Omental fat pad (tissue), 4 donors: ENCODE measurements around the gene NPDC1. TPM values are rescaled to one million over a fixed set of nuclear protein-coding genes. Genes with fewer than 3 reads are reported as not detected.

ENCODE experiments used
- ATAC-seq: fragments of 150-250 bp; one replicate; pipeline ENCODE4 v1.9.1; 2016; ENCODE audit warnings: mild to moderate bottlenecking, moderate library complexity; ENCODE audit not compliant: low FRiP score
- DNase-seq: peaks from one replicate; pipeline ENCODE4 v3.0.0-alpha.2; 2019; ENCODE audit warnings: low spot score
- total RNA-seq, 4 donors: library from RNA; depleted of rRNA; stranded (reverse); fragments of >200 nt; gene quantifications; one replicate each; pipeline ENCODE4 v1.1.0, GENCODE V29; 2016
- TF ChIP-seq, protein P1 (sequence below), 3 donors: fragments of 450-650 bp; IDR thresholded peaks; one replicate each; pipeline ENCODE4 v1.5.1; 2016 to 2017; ENCODE audit warnings: antibody characterized with exemption in 3 of 3, mild to moderate bottlenecking in 3 of 3, moderate library complexity in 2 of 3

The NPDC1 gene, protein sequence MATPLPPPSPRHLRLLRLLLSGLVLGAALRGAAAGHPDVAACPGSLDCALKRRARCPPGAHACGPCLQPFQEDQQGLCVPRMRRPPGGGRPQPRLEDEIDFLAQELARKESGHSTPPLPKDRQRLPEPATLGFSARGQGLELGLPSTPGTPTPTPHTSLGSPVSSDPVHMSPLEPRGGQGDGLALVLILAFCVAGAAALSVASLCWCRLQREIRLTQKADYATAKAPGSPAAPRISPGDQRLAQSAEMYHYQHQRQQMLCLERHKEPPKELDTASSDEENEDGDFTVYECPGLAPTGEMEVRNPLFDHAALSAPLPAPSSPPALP
- total RNA-seq = 10 to 100 TPM; 37.2 to 70.5 (median 58.5) TPM

DNA sequence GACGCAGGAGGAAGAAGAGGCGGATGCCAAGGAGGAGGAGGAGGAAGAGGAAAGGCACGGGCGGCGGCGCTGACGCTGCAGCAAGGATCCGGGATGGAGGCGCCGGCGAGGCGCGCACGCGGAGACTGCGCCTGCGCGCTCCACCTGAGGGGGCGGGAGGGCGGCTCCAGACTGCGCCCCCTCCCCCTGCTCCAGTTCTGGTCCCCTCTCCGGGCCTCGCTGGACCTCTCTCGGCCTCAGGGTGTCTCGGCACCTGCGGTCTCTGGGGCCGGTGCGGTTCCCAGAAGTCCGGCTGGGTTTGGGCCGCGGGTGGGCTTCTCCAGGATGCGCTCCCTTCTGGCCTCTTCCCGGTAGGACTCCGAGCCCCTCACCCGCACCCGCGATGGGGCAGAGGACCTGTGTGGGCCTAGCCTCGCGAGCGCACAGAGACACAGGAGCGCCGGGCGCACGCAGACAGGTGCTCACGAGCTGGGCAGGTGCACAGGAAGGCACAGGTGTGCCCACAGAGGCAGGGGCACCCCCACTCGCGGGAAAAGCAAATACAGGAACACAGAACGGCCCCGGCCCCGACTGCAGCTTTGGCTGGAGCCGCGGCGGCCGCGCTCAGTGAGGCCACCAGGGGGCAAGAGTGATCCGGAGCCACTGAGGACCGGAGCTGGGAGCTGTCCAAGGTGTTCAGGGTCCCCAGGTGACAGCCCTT lies at the start of gene NPDC1:
Gene NPDC1 (minus strand): TSS at position 90 of the 700 bp plus-strand sequence. CDS start 188 bp downstream, outside the sequence.
- TF ChIP-seq, protein P1, sequence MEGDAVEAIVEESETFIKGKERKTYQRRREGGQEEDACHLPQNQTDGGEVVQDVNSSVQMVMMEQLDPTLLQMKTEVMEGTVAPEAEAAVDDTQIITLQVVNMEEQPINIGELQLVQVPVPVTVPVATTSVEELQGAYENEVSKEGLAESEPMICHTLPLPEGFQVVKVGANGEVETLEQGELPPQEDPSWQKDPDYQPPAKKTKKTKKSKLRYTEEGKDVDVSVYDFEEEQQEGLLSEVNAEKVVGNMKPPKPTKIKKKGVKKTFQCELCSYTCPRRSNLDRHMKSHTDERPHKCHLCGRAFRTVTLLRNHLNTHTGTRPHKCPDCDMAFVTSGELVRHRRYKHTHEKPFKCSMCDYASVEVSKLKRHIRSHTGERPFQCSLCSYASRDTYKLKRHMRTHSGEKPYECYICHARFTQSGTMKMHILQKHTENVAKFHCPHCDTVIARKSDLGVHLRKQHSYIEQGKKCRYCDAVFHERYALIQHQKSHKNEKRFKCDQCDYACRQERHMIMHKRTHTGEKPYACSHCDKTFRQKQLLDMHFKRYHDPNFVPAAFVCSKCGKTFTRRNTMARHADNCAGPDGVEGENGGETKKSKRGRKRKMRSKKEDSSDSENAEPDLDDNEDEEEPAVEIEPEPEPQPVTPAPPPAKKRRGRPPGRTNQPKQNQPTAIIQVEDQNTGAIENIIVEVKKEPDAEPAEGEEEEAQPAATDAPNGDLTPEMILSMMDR (IDR thresholded peaks at IDR 0.05) = peak in 2 of 3 donors; percentile 6 to 20
- DNase-seq (peak; percentile 71), ATAC-seq (peak; percentile 53)

DNA sequence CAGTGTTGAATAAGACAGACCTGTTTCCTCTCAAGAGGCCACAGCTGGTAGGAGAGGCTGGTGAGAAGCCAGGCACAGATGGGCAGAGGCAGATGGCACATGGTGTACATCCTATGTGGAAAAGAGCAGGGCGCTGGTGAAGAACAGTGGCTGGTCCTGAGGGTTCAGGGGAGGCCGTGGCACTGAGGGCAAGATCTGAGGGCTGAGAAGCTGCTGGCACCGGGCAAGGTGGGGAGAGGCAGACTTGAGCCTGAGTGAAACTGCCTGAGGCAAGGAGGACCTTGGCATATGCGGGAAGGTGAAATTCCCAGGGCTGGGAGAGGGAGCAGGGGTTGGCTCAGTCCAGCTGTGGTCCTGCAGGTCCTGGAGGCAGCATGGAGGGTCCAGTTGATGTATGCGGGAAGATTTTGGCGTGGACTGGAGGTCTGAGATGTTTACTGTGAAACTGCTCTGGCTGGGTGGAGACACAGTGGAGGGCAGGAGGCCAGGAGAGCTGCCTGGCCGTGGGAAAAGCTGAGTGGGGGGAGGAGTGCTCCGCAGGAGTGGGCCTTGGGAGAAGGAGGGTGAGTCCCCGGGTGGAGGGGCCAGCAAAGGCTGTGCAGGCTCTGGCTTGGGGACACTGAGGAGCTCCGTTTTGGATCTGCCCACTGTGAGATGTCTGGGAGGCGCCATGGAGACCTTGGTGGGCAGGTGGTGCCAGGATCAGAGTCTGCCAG lies 43.4 kb upstream of the NPDC1 start:
- DNase-seq (no peak), ATAC-seq (no peak)
- TF ChIP-seq, protein P1 (IDR thresholded peaks at IDR 0.05) = no peak

DNA sequence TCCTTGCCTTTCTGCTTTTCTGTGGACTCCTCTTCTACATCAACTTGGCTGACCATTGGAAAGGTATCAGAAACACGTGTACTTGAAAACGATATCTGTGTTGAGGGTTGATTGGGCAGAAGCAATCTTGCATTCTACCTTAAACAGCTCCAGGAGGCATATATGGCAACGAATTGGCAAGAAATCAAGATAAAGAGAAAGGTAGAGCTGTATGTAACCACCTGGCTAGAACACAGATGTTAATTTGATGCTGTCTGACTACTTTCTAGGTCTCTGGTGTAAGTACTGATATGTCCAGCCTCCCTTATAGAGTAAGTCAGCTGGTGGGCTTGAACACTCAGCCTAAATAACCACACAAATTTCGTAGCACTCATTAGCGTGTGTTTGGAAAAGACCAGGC lies 42.1 kb upstream of the NPDC1 start:
- TF ChIP-seq, protein P1 (IDR thresholded peaks at IDR 0.05) = no peak
- ATAC-seq = no peak
- DNase-seq = no peak

DNA sequence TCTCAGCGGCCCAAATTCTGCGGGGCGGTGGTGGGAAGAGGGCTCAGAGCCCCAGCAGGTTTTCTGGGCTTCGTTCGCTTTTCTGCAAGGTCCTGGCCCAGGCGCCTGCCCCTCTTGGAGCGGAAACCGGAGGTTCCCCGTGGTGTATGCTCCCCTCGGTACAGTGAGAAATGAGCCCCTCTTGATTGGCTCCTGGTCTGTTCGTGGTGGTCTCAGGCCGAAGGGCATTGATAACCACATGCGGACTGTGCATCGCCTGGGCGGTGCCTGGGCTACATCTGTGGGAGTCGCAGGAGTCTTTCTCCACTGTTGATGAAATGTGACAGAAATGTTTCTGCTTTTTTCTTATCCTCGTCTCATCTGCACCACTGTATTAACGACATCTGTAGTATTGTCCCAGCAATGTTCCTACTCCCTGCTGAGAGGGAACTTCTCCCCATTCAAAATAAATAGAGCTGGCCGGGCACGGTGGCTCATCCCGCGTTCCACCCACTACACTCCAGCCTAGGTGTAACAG lies 41.5 kb upstream of the NPDC1 start:
- ATAC-seq (no peak), DNase-seq (no peak)
- TF ChIP-seq, protein P1 (IDR thresholded peaks at IDR 0.05) = no peak

DNA sequence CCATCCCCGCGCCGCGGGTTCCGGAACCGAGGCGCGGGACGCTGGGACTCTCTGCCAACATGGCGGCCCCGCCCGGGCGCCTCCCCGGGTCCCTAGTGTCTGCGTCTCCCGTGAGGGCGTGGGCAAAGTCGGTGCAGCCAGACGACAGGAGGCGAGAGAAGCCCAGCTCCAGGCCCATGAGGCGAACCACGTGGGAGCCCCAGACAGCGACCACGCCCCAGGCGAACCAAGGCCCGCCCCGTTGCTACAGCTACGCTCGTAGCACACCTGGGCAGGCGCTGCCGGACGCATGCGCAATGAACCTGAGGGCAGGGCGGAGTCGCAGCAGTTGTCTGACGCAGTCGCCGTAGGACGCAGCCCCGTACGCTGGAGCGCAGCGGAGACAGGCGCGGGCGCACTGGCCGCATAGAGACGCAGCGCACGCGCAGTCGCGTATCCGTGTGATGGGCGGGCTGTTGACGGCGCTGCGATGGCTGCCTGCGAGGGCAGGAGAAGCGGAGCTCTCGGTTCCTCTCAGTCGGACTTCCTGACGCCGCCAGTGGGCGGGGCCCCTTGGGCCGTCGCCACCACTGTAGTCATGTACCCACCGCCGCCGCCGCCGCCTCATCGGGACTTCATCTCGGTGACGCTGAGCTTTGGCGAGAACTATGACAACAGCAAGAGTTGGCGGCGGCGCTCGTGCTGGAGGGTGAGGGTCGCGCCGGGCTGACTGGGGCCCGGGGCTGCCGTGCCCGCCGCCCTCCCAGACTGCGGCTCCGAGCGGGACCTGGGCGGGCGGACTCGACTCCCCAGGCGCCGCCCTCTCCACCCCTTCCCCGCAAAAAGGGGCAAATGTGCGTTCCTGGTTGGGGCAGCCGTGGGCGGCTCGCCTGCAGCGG lies 40.8 kb upstream of the NPDC1 start, which contains the start of gene MAN1B1:
Gene MAN1B1 (plus strand): TSS at position 455 of the 878 bp plus-strand sequence. CDS start 15 bp downstream, at position 470.
- DNase-seq (peak; percentile 94), ATAC-seq (peak; percentile 93)
- TF ChIP-seq, protein P1 (IDR thresholded peaks at IDR 0.05) = no peak
